Breast epithelium (tissue), 3 donors: Measurements from ENCODE around the gene ATRN.
"Not testable (repeated sequence)": the region's sequence is repeated elsewhere in the genome, so short reads cannot be mapped to it uniquely, and the experiment has no call there.

Source experiments
- CTCF ChIP-seq, 3 donors: fragments of 450-650 bp; IDR thresholded peaks; one replicate each; pipeline ENCODE4 v1.5.1; 2016 to 2017; ENCODE audit warnings: antibody characterized with exemption in 3 of 3, mild to moderate bottlenecking in 3 of 3, moderate library complexity in 3 of 3
- POLR2A ChIP-seq: fragments of 450-650 bp; IDR thresholded peaks from one replicate; pipeline ENCODE4 v1.6.1; 2016; ENCODE audit warnings: antibody characterized with exemption, mild to moderate bottlenecking, moderate library complexity
- POLR2AphosphoS5 ChIP-seq, 3 donors: sonication (generic); formaldehyde crosslinking; IDR thresholded peaks; one replicate each; pipeline ENCODE4 v1.6.1; 2017; ENCODE audit warnings: antibody characterized with exemption in 3 of 3

DNA sequence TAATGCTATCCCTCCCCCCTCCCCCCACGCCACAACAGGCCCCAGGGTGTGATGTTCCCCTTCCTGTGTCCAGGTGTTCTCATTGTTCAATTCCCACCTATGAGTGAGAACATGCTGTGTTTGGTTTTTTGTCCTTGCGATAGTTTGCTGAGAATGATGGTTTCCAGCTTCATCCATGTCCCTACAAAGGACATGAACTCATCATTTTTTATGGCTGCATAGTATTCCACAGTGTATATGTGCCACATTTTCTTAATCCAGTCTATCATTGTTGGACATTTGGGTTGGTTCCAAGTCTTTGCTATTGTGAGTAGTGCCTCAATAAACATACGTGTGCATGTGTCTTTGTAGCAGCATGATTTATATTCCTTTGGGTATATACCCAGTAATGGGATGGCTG lies 41.4 kb downstream of the ATRN start:
- not testable (repeated sequence) for TF ChIP-seq CTCF (IDR thresholded peaks at IDR 0.05); POLR2AphosphoS5 (IDR thresholded peaks at IDR 0.05); POLR2A
